T-cell (primary cell): Measurements from ENCODE around the gene PGA3. TPM values are rescaled to one million over a fixed set of nuclear protein-coding genes. Genes with fewer than 3 reads are reported as not detected.
A peak's percentile ranks its signal among the peaks of the same experiment; 100 is the strongest.

ENCODE experiments used
- ATAC-seq, 4 experiments: fragments of 200-7000 bp in 3 of 4; fragments of 150-1000 bp in 1 of 4; cut with Tn5 transposase; replicated peaks in 1 of 4; 1 replicate in 3 of 4; 2 replicates in 1 of 4; pipeline ENCODE4 v1.10.0; 2021; ENCODE audit warnings: moderate library complexity in 3 of 4, mild to moderate bottlenecking in 2 of 4, moderate number of reproducible peaks in 1 of 4
- CTCF ChIA-PET, 2 donors: fragments of 300-600 bp; sonication (Branson Sonifier 250); formaldehyde crosslinking; loops; one replicate each; lab custom pipeline; 2022; ENCODE audit warnings: antibody characterized with exemption in 2 of 2; lab: Charles Lee
- POLR2A ChIA-PET, 2 donors: fragments of 300-600 bp; sonication (Branson Sonifier 250); formaldehyde crosslinking; loops; one replicate each; lab custom pipeline; 2022; ENCODE audit warnings: antibody characterized with exemption in 2 of 2; lab: Charles Lee
- DNase-seq, 35 experiments: peaks; one replicate each; pipeline versions ENCODE4 v3.0.0 to v3.0.0-alpha.2; 2013 to 2023
- H3K27ac ChIP-seq: one replicate; pipeline ENCODE4 v1.5.1; 2013; ENCODE audit warnings: low read length
- H3K27me3 ChIP-seq, 2 experiments: replicated peaks in 1 of 2; 1 replicate in 1 of 2; 2 replicates in 1 of 2; pipeline versions ENCODE4 v1.6.1 to v1.7.0; 2013; ENCODE audit warnings: low read length in 1 of 2, mixed read lengths in 1 of 2; ENCODE audit not compliant: control insufficient read depth in 2 of 2, insufficient read depth in 2 of 2; ENCODE audit errors: extremely low read depth in 1 of 2
- H3K36me3 ChIP-seq, 2 donors: 1 replicate in 1 of 2; 2 replicates in 1 of 2; pipeline versions ENCODE4 v1.6.1 to v1.7.0; 2013; ENCODE audit warnings: low read length in 1 of 2; ENCODE audit not compliant: control insufficient read depth in 2 of 2, insufficient read depth in 1 of 2; ENCODE audit errors: extremely low read depth in 1 of 2
- H3K4me1 ChIP-seq, 2 experiments: 1 replicate in 1 of 2; 2 replicates in 1 of 2; pipeline versions ENCODE4 v1.6.1 to v1.7.0; 2013; ENCODE audit warnings: low read length in 2 of 2, mixed read lengths in 1 of 2; ENCODE audit not compliant: insufficient read depth in 2 of 2, control insufficient read depth in 1 of 2; ENCODE audit errors: extremely low read depth in 1 of 2
- H3K4me3 ChIP-seq, 2 donors: 1 replicate in 1 of 2; 2 replicates in 1 of 2; pipeline versions ENCODE4 v1.5.1 to v1.7.0; 2013; ENCODE audit warnings: mild to moderate bottlenecking in 2 of 2, low read length in 1 of 2, moderate library complexity in 1 of 2; ENCODE audit not compliant: control insufficient read depth in 1 of 2; ENCODE audit errors: extremely low read depth in 1 of 2
- H3K9me3 ChIP-seq: 2 replicates; pipeline ENCODE4 v1.7.0; 2013
- H3K27ac Mint-ChIP-seq, 2 donors: one replicate each; pipeline ENCODE4 v1.8.0; 2020 to 2021; ENCODE audit warnings: mild to moderate bottlenecking in 2 of 2, mixed read lengths in 2 of 2
- H3K27me3 Mint-ChIP-seq, 2 donors: one replicate each; pipeline ENCODE4 v1.8.0; 2021 to 2022; ENCODE audit warnings: mixed read lengths in 2 of 2
- H3K36me3 Mint-ChIP-seq: one replicate; pipeline ENCODE4 v1.8.0; 2021; ENCODE audit warnings: mixed read lengths
- H3K4me1 Mint-ChIP-seq, 3 donors: one replicate each; pipeline ENCODE4 v1.8.0; 2020 to 2022; ENCODE audit warnings: mixed read lengths in 3 of 3, mild to moderate bottlenecking in 1 of 3
- H3K4me3 Mint-ChIP-seq, 3 donors: one replicate each; pipeline ENCODE4 v1.8.0; 2020 to 2022; ENCODE audit warnings: mild to moderate bottlenecking in 3 of 3, mixed read lengths in 3 of 3, moderate library complexity in 3 of 3
- H3K9me3 Mint-ChIP-seq, 3 donors: one replicate each; pipeline ENCODE4 v1.8.0; 2020 to 2022; ENCODE audit warnings: mixed read lengths in 3 of 3
- WGBS: methylation state at CpG from one replicate; pipeline ENCODE4 v1.1.5; 2013; ENCODE audit warnings: missing lambda C conversion rate; ENCODE audit not compliant: insufficient coverage; 5-methylcytosine and 5-hydroxymethylcytosine counted together
- total RNA-seq, 35 experiments: library from RNA in 6 of 35; stranded (reverse) in 6 of 35; fragments of 120-200 nt in 1 of 35; gene quantifications; one replicate each; pipeline versions ENCODE4 v1.2.1 to v1.2.4 and lab custom pipeline; 2013 to 2026

PGA3 gene
- total RNA-seq, 5 donors from 2014 or later (not counting 1 experiment from before 2014, with no cell fraction given), result not detected

DNA sequence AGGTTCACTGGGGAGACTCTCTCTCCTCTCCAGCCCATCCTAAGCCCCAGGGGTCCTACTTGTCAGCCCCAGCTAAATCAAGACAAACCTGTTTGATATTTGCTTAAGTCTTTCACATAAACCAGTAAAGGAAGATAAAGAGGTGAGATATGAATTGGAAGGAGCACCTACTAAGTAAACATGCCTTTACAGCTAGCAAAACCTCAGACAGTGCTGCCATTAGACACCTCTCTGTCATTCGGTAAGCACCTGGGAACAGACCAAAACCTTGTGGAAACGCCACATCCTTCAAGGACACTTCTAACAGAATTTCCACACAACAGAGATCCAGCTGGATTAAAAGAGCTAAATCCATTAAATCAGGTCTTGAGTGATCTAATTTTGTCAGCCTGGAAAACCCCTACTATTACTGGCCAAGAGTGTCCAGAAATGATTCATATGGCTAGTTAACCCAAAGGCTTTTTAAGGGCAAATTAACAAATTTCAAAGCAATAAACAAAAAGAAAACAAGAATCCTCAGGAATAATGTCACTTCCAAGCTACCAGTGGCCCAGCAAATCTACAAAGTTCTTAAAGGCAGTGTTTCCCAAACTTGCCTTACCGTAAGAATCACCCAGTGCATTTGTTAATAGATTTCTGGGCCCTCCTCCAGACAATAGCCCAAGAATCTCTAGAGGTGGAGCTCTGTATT, 44.5 kb upstream of the PGA3 start:
- POLR2A ChIA-PET, result interaction anchor here in 1 of 2 donors (0.7 kb wide), 1 partner anchor 75 kb away, joined by 3 read pairs; no protein-coding TSS in a partner anchor
- Mint-ChIP-seq H3K4me1 (peaks cover 35 to 49% (median 47%) of the 10 kb centered on the region in 3 donors), H3K4me3 (peak overlapping the region in 2 of 3 donors; percentile 7 to 18), H3K36me3 (peaks cover 25% of the 10 kb centered on the region), H3K27me3 (no peaks in the 10 kb centered on the region), H3K27ac (peak overlapping the region; percentile 71 to 83), H3K9me3 (peaks cover 7 to 20% (median 11%) of the 10 kb centered on the region in 3 donors)
- CTCF ChIA-PET, result interaction anchor here in 1 of 2 donors (0.6 kb wide), 1 partner anchor 28 kb away, joined by 4 read pairs; no protein-coding TSS in a partner anchor
- H3K4me1 ChIP-seq, result peaks cover 8 to 20% of the 10 kb centered on the region in 2 experiments
- no peak overlapping the region for H3K4me3 ChIP-seq
- peaks cover 0 to 4% of the 10 kb centered on the region in 2 donors for H3K36me3 ChIP-seq
- ATAC-seq, result no peak
- peak overlapping the region; percentile 12 for H3K27ac ChIP-seq
- H3K9me3 ChIP-seq, result peaks cover 4% of the 10 kb centered on the region
- DNase-seq, result no peak
- H3K27me3 ChIP-seq, result no peaks in the 10 kb centered on the region
- WGBS, result no CpG with 5 or more reads among the region's 3 CpGs

DNA sequence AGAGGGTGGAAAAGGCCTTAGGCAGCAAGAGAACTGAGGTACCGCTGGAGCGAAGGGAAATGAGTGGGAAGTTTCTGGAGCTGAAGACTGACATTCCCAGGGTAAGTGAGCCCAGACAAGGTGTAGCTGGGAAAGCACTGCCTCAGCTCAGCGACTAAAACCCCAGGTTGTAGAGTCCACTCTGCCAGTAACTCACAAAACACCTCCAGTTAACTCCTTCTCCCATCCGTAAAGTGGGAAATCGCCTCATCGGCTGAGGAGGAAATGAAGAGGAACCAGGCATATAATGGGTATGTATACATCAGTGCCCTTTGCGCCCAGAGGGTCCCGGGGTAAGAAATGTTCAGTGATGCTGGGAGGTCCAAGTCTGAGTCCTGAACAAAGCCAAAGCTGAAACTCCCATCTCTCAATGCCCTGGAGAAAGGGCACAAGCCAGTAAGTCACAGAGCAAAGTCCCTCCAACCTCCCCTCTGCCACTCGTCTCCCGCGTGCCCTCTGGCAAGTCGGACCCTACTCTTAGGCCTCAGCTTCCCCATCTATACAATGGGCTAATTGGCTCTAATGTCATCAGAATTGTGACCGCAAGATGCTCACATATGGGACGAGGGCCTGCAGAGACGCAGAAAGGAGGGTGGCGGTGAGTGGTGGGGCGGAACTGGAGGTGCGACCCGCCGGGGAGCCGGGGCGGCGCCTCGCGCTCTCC, 42.7 kb upstream of the PGA3 start:
- peak overlapping the region; percentile 82 for H3K27ac ChIP-seq
- POLR2A ChIA-PET, result interaction anchor here in 1 of 2 donors (0.6 kb wide), 2 partner anchors 20 to 118 kb away, joined by 3 to 4 read pairs; no protein-coding TSS in a partner anchor
- no peaks in the 10 kb centered on the region for H3K9me3 ChIP-seq
- peaks cover 12 to 20% of the 10 kb centered on the region in 2 experiments for H3K4me1 ChIP-seq
- H3K27me3 ChIP-seq, result no peaks in the 10 kb centered on the region
- DNase-seq (peak in 1 of 35 experiments; percentile 8), ATAC-seq (no peak)
- H3K4me3 ChIP-seq, result peak overlapping the region; percentile 57 to 59
- WGBS, result 0% methylated on average over 4 of the region's 25 CpGs
- Mint-ChIP-seq H3K27me3 (no peaks in the 10 kb centered on the region), H3K36me3 (peaks cover 8% of the 10 kb centered on the region), H3K27ac (peak overlapping the region; percentile 88 to 92), H3K9me3 (peaks cover 0 to 4% (median 3%) of the 10 kb centered on the region in 3 donors), H3K4me3 (peak overlapping the region; percentile 75 to 80 (median 78)), H3K4me1 (peaks cover 40 to 62% (median 54%) of the 10 kb centered on the region in 3 donors)
- CTCF ChIA-PET, result no interaction called here
- H3K36me3 ChIP-seq, result peaks cover 0 to 2% of the 10 kb centered on the region in 2 donors

DNA sequence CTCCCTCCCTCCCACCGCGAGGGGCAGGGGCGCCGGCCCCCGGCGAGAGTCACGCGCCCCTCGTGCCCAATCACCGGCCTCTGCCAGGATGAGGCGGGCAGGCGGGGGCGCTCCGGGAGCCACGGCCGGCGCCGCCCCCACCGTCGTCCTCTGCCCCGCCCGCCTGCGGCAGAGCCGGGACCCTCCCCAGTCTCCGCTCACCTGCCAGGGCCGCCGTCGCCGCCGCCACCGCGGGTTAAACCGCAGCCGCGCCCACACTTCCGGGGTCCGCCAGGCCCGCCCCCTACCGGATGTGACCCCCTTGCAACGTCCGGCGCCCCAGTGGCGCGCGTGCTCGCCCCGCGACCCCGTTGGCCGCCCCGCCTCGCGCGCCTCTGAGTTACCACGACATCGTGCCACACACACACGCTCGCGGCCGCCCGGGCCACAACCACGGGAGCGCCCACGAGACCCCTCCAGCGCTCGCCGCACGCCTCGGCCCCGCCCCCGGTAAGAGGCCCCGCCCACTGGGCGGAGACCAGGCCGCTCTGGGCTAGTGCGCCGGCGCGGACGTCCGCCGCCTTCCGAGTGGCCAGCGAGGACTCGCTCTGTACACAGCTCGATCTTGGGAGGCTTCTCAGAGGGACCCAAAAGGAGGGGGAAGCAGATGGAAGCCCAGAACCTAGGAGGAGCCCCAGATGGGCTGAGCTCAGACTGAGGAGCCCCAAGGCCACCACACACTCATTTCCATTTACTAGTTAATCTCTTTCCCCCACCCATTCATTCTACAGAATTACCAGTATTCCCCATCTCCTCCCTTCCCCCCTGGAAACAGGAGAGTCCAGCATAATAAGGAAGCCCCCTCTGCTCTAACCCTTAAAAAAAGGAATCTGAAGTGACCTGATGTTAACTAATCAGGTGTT, 41.9 kb upstream of the PGA3 start, which contains the start of gene VPS37C:
TSS of gene VPS37C (minus strand) at position 237 of the 902 bp plus-strand sequence. CDS start 22,597 bp downstream, outside the sequence.
- H3K4me3 ChIP-seq, result peak within 1 kb of the TSS; percentile 58 to 59
- Mint-ChIP-seq H3K27ac (peak within 1 kb of the TSS; percentile 93 to 95), H3K4me3 (peak within 1 kb of the TSS; percentile 78 to 87 (median 84)), H3K9me3 (no peaks in the 10 kb centered on the region), H3K36me3 (peaks cover 4% of the 10 kb centered on the region), H3K4me1 (peaks cover 40 to 57% (median 51%) of the 10 kb centered on the region in 3 donors), H3K27me3 (no peaks in the 10 kb centered on the region)
- H3K36me3 ChIP-seq, result peaks cover 0 to 2% of the 10 kb centered on the region in 2 donors
- POLR2A ChIA-PET, result no interaction called here
- H3K27ac ChIP-seq, result peak within 1 kb of the TSS; percentile 82
- peak; percentile 78 to 85 (median 81) for ATAC-seq
- DNase-seq, result peak; percentile 69 to 95 (median 83)
- no peaks in the 10 kb centered on the region for H3K27me3 ChIP-seq
- peaks cover 12 to 20% of the 10 kb centered on the region in 2 experiments for H3K4me1 ChIP-seq
- no peaks in the 10 kb centered on the region for H3K9me3 ChIP-seq
- CTCF ChIA-PET, result interaction anchor here in 1 of 2 donors (0.9 kb wide), 1 partner anchor 190 kb away, joined by 3 read pairs; the partner anchor contains the start of gene CD6
- under 1% methylated on average over 83 of the region's 85 CpGs for WGBS

DNA sequence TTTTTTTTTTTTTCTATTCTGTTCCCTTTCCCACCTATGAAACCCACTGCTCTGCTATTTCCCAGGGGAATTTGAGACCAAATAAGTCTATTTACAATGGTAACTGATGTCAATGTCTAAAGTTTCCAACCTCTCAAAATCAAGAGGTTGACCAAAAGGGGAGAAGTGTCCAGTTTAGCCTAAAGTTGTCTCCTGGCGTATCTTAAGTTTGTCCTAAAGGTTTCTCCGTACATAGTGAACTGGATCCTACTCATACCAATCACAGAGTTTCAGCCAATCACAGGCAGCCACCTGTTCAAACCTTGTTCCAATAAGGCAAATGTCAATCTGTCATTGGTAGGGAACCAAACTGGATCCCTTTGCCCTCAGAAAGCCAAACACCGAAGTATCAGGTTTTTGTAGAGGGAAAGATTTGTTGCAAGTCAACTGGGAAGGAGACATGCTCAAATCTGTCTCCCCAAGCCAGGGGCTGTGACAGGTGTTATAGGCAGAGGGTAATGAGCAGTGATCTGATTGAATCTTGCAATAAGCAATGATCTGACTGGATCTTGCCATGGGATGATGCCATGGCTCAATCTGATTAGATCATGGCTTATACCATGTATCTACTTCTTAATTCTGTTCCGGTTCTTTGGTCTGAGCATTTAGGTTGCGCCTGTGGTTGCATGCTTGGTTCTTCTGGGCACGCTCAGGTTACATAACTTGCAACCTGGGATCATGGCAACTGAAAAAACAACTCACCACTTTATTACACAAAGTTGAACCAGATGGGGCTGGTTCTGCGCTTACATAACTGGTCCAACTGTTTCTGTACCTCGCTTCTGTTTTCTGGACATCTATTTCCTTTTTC, 41.0 kb upstream of the PGA3 start:
- no peaks in the 10 kb centered on the region for H3K27me3 Mint-ChIP-seq
- peak overlapping the region; percentile 93 to 95 for H3K27ac Mint-ChIP-seq
- ATAC-seq (no peak), DNase-seq (peak in 3 of 35 experiments; percentile 15 to 28 (median 22))
- peak overlapping the region; percentile 81 for H3K27ac ChIP-seq
- WGBS, result 98% methylated on average over 6 of the region's 8 CpGs
- no peaks in the 10 kb centered on the region for H3K9me3 Mint-ChIP-seq
- peaks cover 41 to 57% (median 50%) of the 10 kb centered on the region in 3 donors for H3K4me1 Mint-ChIP-seq
- ChIA-PET POLR2A (no interaction called here), CTCF (interaction anchor here in 1 of 2 donors (0.9 kb wide), 1 partner anchor 191 kb away, joined by 3 read pairs; the partner anchor contains the start of gene CD6)
- H3K4me1 ChIP-seq, result peaks cover 12 to 20% of the 10 kb centered on the region in 2 experiments
- peak overlapping the region in 1 of 2 donors; percentile 58 for H3K4me3 ChIP-seq
- no peaks in the 10 kb centered on the region for H3K27me3 ChIP-seq
- H3K36me3 Mint-ChIP-seq, result no peaks in the 10 kb centered on the region
- H3K9me3 ChIP-seq, result no peaks in the 10 kb centered on the region
- H3K36me3 ChIP-seq, result no peaks in the 10 kb centered on the region
- H3K4me3 Mint-ChIP-seq, result peak overlapping the region; percentile 78 to 87 (median 84)

DNA sequence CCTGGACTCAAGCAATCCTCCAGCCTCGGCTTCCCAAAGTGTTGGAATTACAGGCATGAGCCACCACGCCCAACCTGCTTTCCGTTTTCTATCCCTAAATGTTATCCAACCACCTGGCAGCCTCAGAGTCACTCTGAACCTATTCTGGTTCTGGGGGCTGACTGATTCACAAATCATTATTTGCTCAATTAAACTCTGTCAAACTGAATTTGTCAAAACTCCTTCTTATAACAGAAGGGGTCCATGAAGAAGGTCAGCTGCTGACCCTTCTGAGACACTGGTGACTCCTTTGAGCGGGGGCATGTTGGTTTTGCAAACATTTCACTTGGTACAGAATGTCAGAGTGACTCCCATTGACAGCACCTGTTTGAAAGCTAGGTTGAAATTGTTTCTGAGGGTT, 40.3 kb upstream of the PGA3 start:
- H3K27ac ChIP-seq, result no peak overlapping the region
- peaks cover 12 to 21% of the 10 kb centered on the region in 2 experiments for H3K4me1 ChIP-seq

More for the DNA sequence above, 40.3 kb upstream of the PGA3 start:
- peaks cover 42 to 54% (median 51%) of the 10 kb centered on the region in 3 donors for H3K4me1 Mint-ChIP-seq
- H3K9me3 Mint-ChIP-seq, result no peaks in the 10 kb centered on the region
- no peaks in the 10 kb centered on the region for H3K27me3 Mint-ChIP-seq
- H3K27ac Mint-ChIP-seq, result peak overlapping the region in 1 of 2 donors; percentile 1
- H3K36me3 ChIP-seq, result no peaks in the 10 kb centered on the region
- H3K4me3 Mint-ChIP-seq, result peak overlapping the region in 1 of 3 donors; percentile 78
- DNase-seq, result no peak
- H3K9me3 ChIP-seq, result no peaks in the 10 kb centered on the region
- ChIA-PET POLR2A (no interaction called here), CTCF (no interaction called here)
- H3K36me3 Mint-ChIP-seq, result no peaks in the 10 kb centered on the region
- H3K27me3 ChIP-seq, result no peaks in the 10 kb centered on the region
- H3K4me3 ChIP-seq, result no peak overlapping the region
- no peak for ATAC-seq
- WGBS, result no CpG with 5 or more reads among the region's 4 CpGs
